D721Med (cell line): ENCODE results near the gene CYB5D1.

Experiments
- DNase-seq: peaks from one replicate; pipeline ENCODE4 v3.0.0; 2011; ENCODE audit warnings: low spot score; ENCODE audit not compliant: insufficient read length
- FAIRE-seq: peaks from 2 replicates; lab custom pipeline; 2011; peaks lifted over from hg19 to GRCh38; lab: Jason Lieb, UNC
- CTCF ChIP-seq: IDR thresholded peaks from 2 replicates; pipeline ENCODE4 v1.5.1; 2012; ENCODE audit warnings: mild to moderate bottlenecking, control low read depth; ENCODE audit not compliant: insufficient read depth; ENCODE audit errors: missing control alignments

Gene CYB5D1

GRCh38 chr17:7834542-7834956 lies 23.3 kb upstream of the CYB5D1 start:
- DNase-seq (no peak), FAIRE-seq (no peak)
- no peak for TF ChIP-seq CTCF

- DNase-seq = peak; percentile 62
- TF ChIP-seq CTCF = peak; percentile 58
- FAIRE-seq = no peak
Measured at GRCh38 chr17:7834957-7835813, 22.6 kb upstream of the CYB5D1 start.

- FAIRE-seq = no peak
- TF ChIP-seq CTCF = no peak
- DNase-seq = no peak
Measured at GRCh38 chr17:7835814-7836595, 21.8 kb upstream of the CYB5D1 start.

- FAIRE-seq (peak; percentile 80), DNase-seq (no peak)
- no peak for TF ChIP-seq CTCF
Measured at GRCh38 chr17:7836596-7837407, 21.0 kb upstream of the CYB5D1 start.

GRCh38 chr17:7837408-7838088 lies 20.3 kb upstream of the CYB5D1 start:
- FAIRE-seq (no peak), DNase-seq (no peak)
- TF ChIP-seq CTCF = no peak
